NCI-H146 treated with DMSO at 0.1 percent for 48 hours (cell line): Measurements from ENCODE around the gene ASIC3.
A peak's percentile ranks its signal among the peaks of the same experiment; 100 is the strongest.

Source experiments
- DNase-seq: peaks from one replicate; lab custom pipeline; 2025; ENCODE audit not compliant: unreplicated experiment; lab: John Stamatoyannopoulos, UW

The ASIC3 gene

GRCh38 chr7:151085329-151085690 is 37.0 kb downstream of the ASIC3 start:
- DNase-seq, result no peak

GRCh38 chr7:151085691-151086620 is 37.6 kb downstream of the ASIC3 start, which contains the start of gene AGAP3:
AGAP3 (plus strand) TSS chr7:151086475; CDS start chr7:151086742, 267 bp downstream.
- peak; percentile 81 for DNase-seq

GRCh38 chr7:151086802-151087244 is 38.5 kb downstream of the ASIC3 start:
- DNase-seq, result no peak

DNA sequence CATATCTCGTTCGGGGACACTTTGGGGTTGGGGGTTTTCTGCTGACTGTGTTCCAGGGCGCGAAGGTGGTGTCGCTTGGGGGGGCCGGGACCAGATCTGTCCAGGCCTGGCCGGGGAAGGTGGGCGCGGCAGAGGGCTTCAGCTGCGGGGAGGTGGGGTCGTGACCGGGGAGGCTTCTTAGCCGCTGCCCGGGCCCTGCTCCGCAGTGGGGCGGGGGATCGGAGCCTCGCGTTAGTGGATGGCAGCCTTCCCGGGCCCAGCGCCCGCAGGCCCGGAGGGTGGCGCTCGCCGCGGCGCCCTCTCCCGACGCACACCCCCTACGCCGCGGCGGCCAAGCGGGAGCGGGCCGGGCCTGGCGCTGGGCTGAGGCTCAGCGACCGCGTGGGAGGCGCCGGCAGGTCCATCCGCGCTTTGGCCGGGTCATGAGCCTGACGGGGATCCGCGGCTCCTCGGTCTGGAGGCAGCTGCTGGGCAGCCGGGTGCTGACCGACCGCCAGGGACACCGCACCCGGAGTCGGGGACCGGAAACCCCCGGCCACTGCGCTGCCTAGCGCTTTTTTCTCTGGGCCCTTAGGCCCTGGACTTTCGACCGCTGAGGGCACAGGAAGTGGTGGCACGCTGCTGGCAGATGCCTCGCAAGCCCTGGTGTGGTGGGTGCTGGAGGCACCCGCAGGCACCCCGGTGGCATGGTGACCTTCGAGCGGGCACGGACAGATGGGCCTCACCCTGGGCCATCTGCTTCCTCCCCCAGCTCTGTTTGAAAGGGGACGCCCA is 39.1 kb downstream of the ASIC3 start:
- no peak for DNase-seq

- DNase-seq, result no peak
Observed at GRCh38 chr7:151088019-151088855, 39.9 kb downstream of the ASIC3 start.

- DNase-seq, result no peak
Observed at GRCh38 chr7:151088856-151089699, 40.7 kb downstream of the ASIC3 start.

DNA sequence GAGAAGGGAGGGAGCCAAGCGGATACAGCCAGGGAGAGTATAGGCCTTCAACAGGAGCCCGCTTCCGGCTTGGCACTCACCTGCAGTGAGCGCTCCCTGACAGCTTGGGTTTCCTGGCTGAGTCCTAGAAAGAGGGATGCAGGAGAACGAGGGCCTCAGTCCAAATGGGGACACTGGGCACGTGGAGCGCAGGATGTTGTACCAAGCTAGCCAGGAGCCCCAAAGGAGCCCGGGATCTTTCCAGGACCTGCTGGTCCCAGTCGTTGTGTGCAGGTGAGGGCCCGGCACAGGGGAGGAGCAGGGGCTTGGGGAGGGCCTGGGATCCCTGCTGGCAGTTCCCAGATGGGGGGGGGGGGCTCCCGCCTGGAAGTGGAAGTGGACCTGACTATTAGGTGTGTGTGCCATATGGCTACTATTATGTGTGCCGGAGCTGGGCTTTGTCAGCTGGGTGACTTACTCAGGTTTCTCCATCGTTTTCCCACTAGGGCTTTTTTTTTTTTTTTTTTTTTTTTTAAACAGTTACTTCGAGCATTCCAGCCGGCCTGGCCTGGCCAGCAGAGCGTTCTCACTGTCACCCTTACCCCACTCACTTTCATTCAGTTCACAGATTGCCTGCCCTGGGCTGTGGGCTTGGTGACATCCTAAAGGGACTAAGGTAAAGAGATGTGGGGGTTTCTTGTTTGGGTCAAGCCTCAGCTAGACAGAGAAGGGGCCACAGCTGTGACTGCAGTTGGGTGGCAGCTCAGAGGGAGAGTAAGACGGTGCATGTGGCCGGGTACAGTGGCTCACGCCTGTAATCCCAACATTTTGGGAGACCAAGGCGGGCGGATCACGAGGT is 41.8 kb downstream of the ASIC3 start:
- no peak for DNase-seq

- DNase-seq, result no peak
Observed at GRCh38 chr7:151091003-151091402, 42.7 kb downstream of the ASIC3 start.

DNA sequence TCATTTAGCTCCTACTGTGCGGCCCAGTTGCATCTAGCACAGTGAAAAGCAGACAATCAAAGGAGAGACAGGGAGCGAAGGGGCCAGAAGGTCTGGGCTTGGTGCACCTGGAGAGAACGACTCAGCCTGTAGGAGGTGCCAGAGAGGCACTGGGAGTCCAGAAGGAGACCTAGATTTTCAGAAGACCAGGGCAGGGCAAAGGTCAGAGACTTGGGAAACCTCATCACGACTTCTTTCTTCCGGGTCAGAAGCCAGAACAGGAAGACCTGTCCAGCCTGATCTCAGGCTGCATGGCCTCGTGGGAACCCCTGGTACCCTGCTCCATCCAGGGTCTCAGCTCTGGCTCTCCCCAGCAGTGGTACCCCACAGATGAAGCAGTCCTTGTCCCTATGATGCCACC is 43.1 kb downstream of the ASIC3 start:
- no peak for DNase-seq

DNA sequence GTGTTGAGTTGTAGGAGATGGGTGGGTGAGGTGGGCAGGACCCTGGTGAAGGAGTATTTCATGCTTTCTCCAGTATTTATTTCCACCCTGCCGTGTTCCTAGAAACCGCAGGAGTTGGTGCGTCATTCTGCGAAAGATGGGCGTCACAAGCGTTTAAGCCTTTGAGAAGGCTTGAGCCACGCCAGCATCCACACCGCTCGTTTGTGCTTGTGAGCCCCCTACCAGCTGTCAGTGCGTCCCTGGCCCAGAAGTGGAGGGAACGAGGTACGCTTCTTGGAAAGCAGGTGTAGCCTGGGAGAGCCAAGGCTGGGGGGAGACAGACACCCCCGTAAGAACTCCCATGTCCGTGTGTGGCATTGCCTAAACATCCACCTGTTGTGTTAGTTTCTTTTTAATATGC is 43.7 kb downstream of the ASIC3 start:
- DNase-seq, result no peak

DNA sequence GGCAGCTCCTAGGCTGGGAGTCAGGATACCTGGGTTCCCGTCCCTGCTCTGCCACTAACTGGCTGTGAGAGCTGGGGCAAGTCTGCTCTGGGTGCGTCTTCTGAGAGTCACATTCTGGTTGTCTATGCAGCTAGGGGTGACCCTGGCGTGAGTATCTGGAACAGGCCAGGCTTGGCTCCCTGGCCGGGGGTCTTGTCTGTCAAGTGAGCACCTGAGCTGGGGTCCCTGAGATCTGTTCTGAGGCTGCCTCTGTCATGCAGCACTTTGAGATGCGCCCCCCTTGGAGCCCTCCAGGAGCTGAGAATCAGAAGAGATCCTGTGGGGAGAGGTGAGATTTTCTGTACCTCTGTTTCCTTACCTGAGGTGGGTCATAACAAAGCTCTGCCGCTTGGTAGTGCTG is 45.4 kb downstream of the ASIC3 start:
- no peak for DNase-seq

GRCh38 chr7:151094675-151095074 is 46.3 kb downstream of the ASIC3 start:
- no peak for DNase-seq

DNA sequence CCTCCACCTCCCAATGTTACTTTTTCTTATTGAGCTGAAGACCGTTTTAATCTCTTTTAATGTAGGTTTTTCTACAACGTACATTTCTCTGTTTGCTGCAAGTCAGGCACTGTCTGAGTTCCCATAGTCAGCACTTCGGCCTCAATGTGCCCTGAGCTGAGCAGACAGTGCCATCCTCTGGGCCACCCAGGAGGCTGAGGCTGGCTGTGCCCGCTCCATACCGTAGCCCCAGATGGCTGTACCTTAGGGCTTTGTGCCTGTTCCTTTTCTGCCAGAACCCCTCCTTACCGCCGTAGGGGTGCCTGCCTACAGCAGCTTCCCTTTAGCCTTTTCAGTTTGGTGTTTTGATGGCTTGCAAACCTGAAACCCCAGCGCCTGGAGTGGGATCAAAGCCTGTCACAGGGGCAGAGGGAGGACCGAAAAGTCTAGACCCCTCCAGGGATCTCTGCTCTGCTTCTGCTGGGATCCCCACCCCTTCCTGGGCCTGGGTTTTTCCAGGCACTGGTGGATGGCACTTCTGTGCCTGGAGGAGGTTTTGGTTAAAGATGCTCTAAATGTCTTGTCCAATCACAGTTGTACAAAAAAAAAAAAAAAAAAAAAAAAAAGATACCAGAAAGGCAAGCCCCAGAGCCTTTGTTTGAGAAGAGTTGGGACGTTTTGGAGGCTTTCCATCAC is 46.9 kb downstream of the ASIC3 start:
- DNase-seq, result no peak

- no peak for DNase-seq
Observed at GRCh38 chr7:151095828-151096475, 47.6 kb downstream of the ASIC3 start.

- no peak for DNase-seq
Observed at GRCh38 chr7:151099486-151100211, 51.3 kb downstream of the ASIC3 start.

DNA sequence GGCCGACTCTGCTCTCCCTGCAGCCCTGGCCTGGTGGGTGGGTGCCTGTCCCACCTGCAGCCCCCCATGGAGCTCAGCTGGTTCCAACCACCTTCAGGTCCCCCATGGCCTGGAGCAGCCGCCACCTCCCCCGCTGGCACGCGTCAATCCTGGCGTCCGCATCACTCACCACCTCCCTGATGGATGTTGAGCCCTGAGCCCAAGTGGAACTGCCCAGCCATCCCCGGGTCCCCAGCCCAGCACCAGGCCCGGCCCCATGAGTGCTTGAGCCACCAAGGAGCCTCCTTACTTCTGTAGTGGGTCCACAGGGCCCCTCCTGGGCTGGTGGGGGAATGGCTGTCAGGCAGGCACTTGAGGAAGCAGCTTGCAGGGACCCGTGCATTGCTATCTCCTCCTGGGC is 52.6 kb downstream of the ASIC3 start:
- no peak for DNase-seq

DNA sequence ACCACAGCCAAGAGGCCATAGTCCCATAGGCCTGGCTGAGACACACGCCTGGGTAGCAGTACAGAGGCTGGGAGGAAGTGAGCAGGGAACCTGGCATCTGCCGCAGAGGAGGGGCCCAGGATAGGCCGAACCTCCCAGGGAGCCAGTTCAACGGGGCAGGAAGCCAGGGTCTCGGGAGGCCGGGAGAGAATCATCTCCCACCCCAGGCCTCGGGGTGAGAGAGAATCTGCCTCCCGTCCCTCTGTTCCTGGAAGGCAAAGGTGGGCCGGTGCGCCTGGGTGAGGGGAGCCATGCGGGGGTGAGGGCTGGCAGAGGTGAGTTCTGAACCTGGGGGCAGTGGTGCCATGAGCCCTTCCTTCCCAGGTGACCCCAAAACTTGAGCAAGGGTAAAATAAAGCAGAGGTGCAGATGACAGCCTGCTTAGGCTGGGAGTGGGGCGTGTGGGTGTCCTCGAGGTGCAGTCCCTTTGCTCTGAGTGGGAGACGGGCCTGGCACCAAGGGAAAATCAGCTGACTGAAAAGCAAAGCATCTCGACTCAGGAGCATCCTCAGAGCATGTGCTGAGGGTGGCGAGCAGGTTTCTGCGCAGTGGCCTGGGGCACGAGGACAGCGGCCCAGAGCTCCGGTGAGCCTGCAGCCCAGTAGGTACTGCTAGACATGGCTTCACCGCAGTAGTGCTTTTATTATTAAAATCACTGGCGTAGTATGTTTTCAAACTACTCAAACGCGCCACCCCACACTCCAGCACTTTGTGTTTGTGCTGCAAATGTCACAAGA is 53.5 kb downstream of the ASIC3 start:
- DNase-seq, result no peak
